GM19467 (cell line): Measurements from ENCODE around the gene TSPAN5.

Experiments
- ATAC-seq: cut with Tn5 transposase; IDR thresholded peaks from one replicate; pipeline ENCODE4 v1.9.1; 2021; ENCODE audit warnings: mild to moderate bottlenecking, moderate library complexity; ENCODE audit not compliant: unreplicated experiment

The TSPAN5 gene

GRCh38 chr4:98673978-98674377 is 15.6 kb upstream of the TSPAN5 start:
- no peak for ATAC-seq

DNA sequence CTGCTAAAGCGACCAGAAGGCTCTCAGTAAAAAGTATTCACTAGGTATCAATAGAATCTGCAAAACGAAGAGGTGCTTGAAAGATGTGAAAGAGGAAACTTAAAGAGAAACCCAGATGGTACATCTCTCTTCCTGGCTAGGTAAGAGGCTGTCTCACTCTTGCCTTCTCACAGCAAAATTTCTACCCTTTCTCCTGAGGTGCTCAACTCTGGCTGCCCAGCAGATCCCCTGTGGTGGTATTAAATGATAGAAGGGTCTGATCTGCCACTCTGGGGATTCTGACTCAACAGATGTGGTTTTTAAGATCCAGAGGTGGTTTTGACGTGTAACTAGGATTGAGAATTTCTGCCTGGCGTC is 14.9 kb upstream of the TSPAN5 start:
- no peak for ATAC-seq

- ATAC-seq: no peak
These were observed 14.3 kb upstream of the TSPAN5 start for GRCh38 chr4:98672583-98673287.

GRCh38 chr4:98671131-98671530 is 12.7 kb upstream of the TSPAN5 start:
- no peak for ATAC-seq

DNA sequence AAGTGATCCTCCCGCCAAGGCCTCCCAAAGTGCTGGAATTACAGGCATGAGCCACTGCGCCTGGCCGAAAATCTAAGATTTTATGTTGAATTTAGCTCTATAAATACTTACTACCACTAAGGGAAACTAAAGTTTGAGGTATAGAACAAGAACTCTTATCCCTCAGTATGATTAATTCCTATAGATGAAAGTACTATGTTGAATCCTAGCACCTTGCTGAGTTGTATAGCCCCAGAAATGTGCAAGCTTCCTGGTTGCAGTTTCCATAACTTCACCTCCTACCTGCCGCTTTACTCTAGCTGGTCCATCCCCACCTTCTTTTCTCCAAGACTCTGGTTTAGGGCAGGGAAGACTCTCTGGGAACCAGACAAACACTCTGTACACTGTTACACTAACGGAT is 11.8 kb upstream of the TSPAN5 start:
- ATAC-seq: no peak

- no peak for ATAC-seq
These were observed 11.2 kb upstream of the TSPAN5 start for GRCh38 chr4:98669577-98669976.

GRCh38 chr4:98664959-98665358 is 6.5 kb upstream of the TSPAN5 start:
- ATAC-seq: no peak

- ATAC-seq: peak; percentile 61
These were observed 5.0 kb upstream of the TSPAN5 start for GRCh38 chr4:98663226-98664006.

- no peak for ATAC-seq
These were observed 4.3 kb upstream of the TSPAN5 start for GRCh38 chr4:98662626-98663225.

- ATAC-seq: no peak
These were observed 3.6 kb upstream of the TSPAN5 start for GRCh38 chr4:98662055-98662453.

- no peak for ATAC-seq
These were observed 3.1 kb upstream of the TSPAN5 start for GRCh38 chr4:98661371-98662054.

DNA sequence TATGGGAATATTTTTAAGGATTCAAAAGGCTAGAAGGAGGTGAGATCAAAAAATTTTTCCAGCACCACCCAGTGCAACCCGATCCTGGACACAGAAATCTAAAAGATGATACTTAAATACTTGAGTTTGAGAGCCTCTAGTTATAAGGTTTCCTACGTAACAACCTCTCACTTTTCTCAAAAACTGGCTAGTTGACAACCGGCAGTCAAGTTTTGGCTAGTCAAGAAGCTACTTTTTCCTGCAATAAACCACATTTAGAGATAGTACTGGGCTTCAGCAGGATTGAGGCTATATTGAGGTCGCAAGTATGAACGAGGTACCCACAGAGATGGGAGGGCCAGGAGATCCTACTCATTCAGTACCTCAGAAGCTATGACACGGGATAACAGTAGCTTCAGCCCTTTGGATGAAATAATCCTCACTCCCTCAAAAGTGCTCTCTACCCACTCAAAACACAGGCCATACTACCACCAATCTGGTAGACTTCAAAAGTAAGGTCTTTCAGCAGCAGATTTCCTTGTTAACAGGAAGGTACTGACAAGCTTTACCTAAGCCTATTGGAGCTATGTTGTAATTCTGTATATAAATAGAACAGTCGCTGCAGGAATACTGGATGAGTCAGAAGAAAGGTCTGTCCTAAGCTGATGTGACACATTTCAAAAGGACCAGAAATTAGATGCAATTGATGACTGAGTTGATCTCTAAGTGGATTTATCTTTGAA is 1.5 kb upstream of the TSPAN5 start:
- ATAC-seq: no peak

DNA sequence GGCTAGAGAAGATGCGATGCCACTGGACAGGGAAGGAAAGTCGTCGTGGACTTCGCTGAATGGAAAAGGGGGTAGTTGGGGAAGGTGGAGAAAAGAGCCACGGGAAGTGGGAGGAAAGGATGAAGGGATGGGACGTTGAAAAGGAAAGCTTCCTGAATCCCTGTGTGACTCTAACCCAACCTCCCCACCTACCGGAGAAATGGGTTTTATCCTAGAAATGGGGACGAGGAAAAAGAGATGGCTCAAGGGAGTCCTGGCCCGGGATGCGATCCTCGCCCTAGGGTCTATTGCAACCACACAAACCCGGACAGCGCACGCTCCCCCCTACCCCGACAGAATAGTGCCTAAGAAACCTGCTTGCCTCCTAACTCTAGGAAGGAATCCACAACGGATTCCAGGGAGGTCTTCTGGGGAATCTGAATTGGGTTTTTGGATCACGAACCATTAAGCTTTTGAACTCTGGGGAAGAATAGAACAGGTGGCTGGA is 738 bp upstream of the TSPAN5 start:
- ATAC-seq: no peak

DNA sequence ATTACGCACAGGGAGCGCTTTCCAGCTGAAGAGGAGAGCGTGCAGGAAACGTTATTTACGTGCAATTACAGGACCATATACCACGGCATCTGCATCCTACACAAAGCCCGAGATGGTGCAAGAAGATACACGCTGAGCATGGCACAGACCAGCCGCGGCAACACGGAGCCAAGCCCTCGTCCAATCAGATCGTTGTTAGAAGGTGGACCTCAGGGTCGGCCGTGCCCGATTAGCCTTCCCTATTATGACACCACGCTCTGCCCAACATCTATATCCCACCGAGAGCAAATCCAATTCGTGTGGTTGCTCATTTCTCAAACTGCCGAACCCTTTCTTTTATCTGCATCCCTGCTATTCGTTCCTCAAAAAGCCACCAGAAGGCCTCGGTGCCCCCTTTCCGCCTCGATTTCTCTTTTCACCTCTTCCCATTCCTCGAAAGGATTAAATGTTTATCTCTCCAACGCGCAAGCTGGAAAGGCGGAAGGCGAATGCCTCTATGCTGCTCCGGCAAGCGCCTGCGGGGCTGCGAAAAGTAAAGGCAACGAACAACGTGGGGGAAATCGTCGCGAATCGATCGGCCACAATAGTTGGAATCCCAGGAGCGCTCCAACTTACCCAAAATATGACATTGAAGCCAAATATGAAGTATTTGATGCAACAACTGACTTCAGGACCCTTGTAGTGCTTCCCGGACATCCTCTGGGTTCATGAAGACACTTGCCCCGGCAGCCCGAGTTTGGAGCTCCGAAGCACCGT is 702 bp downstream of the TSPAN5 start:
- ATAC-seq: no peak

DNA sequence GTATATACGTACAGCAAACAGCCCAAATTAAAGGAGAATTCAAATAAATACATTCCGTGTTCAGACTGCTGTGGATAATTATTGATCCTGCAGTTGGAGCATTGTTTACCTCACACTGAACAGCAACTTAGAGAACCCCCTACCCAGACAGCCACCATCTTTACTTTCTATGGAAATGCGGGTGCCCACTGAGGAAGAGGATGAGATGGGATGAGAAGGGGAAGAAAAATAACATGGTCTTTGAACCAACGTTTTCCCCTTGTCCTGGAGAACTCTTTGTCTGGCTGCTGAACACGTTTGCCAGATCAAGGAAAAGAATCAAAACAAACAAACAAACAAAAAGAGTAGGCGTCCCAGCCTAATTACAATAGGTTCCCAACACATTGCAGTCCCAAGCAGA is 1.5 kb downstream of the TSPAN5 start:
- ATAC-seq: no peak

DNA sequence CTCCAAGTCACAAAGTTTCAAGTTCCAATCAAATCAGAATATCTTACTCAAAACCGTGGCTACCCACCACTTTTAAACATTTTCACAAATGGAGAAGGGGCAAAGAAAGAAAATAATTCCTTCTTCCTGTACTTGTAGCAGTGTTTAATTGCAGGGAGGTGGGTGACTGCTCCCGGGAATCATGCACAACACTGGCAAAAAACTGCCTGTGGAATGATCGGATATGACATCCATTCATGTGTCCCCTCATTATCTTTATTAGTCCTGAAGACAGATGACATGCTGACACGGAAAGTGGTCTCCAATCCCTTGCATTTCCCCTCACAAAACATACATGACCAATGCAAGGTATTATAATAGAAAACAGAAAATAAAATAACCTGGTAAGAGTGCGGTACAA is 2.0 kb downstream of the TSPAN5 start:
- no peak for ATAC-seq

DNA sequence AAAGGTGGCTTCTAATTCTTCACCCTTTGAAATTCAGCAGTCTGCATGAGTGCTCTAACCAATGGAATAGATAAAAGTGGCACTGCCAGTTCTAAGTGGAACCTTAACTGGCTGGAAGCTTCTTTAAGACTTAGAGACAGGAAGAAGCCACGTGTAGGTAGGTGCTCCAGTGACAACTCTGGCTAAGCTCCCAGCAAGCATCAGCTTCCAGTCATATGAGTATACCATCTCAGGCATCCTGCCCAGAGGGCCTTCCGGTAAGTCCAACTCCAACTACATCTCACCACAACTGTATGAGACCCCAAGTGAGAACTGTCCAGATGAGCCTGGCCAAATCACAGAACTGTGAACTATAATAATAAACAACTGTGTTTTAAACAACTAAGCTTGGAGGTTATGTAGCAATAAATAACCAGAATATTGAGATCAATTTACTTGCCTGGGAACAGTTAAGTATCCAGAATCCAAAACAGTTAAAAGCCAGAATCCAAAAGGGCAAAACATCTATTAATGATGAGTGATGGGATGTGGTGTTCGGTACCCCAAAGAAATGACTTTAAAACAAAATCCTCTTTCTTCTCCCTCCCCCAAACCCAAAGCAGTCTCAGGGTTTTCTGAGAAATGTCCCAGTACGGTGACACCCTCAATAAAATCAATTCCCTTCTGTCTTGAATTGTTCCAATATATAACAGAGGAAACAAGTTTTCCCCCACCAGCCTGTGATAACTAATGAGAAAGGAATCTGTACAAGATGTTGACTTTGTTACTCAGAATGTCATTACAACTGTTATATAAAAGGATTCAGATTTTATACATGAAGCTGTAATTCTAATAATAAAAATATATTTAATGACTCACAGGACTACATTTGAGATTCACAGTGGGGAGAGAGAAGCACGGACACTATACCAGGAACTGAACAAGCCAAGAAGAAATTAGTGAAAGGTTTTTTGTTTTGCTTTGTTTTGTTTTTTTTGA is 4.2 kb downstream of the TSPAN5 start:
- ATAC-seq: no peak

DNA sequence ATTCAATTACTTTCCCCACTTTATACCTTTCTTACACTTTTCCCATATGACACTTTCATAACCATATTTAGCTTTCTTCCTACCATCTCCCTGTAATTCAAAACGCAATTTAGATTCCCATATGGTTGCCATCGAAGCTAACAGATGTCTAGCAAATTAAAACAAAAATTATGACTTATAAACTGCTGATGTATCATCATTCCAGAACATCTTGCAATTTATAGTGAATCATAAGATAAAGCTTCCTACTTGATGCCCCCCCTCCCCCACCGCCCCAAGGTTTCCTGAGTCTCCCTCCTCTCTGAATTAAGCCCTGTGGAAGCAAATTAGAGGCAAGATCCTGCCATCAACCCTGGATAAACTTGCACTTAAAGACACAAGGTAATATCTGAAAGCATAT is 5.4 kb downstream of the TSPAN5 start:
- ATAC-seq: no peak

- no peak for ATAC-seq
These were observed 9.8 kb downstream of the TSPAN5 start for GRCh38 chr4:98648602-98649001.
